ENCODE results near the gene SORBS1. TPM values are rescaled to one million over a fixed set of nuclear protein-coding genes. Genes with fewer than 3 reads are reported as not detected.
A peak's percentile ranks its signal among the peaks of the same experiment; 100 is the strongest.

The SORBS1 gene
- total and polyA plus RNA-seq, 2 of the 13 experiments (the other 11 are each of a cell fraction or from before 2014, with no cell fraction given) = 16.8 to 39.8 TPM

- no peak for TF ChIP-seq E2F1 (CRISPR knock-in tag; IDR thresholded peaks at IDR 0.05)
- TF ChIP-seq, protein P1, sequence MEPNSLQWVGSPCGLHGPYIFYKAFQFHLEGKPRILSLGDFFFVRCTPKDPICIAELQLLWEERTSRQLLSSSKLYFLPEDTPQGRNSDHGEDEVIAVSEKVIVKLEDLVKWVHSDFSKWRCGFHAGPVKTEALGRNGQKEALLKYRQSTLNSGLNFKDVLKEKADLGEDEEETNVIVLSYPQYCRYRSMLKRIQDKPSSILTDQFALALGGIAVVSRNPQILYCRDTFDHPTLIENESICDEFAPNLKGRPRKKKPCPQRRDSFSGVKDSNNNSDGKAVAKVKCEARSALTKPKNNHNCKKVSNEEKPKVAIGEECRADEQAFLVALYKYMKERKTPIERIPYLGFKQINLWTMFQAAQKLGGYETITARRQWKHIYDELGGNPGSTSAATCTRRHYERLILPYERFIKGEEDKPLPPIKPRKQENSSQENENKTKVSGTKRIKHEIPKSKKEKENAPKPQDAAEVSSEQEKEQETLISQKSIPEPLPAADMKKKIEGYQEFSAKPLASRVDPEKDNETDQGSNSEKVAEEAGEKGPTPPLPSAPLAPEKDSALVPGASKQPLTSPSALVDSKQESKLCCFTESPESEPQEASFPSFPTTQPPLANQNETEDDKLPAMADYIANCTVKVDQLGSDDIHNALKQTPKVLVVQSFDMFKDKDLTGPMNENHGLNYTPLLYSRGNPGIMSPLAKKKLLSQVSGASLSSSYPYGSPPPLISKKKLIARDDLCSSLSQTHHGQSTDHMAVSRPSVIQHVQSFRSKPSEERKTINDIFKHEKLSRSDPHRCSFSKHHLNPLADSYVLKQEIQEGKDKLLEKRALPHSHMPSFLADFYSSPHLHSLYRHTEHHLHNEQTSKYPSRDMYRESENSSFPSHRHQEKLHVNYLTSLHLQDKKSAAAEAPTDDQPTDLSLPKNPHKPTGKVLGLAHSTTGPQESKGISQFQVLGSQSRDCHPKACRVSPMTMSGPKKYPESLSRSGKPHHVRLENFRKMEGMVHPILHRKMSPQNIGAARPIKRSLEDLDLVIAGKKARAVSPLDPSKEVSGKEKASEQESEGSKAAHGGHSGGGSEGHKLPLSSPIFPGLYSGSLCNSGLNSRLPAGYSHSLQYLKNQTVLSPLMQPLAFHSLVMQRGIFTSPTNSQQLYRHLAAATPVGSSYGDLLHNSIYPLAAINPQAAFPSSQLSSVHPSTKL (CRISPR knock-in tag; IDR thresholded peaks at IDR 0.05) = peak; percentile 20; the same call in 1 of the 2 replicates
- TF ChIP-seq, protein P2, sequence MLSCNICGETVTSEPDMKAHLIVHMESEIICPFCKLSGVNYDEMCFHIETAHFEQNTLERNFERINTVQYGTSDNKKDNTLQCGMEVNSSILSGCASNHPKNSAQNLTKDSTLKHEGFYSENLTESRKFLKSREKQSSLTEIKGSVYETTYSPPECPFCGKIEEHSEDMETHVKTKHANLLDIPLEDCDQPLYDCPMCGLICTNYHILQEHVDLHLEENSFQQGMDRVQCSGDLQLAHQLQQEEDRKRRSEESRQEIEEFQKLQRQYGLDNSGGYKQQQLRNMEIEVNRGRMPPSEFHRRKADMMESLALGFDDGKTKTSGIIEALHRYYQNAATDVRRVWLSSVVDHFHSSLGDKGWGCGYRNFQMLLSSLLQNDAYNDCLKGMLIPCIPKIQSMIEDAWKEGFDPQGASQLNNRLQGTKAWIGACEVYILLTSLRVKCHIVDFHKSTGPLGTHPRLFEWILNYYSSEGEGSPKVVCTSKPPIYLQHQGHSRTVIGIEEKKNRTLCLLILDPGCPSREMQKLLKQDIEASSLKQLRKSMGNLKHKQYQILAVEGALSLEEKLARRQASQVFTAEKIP (CRISPR knock-in tag; IDR thresholded peaks at IDR 0.05; ENCODE audit: borderline replicate concordance) = no peak
- TF ChIP-seq EEA1 (CRISPR knock-in tag; IDR thresholded peaks at IDR 0.05; ENCODE audit: borderline replicate concordance) = no peak
- TF ChIP-seq MZF1 (CRISPR knock-in tag; IDR thresholded peaks at IDR 0.05; ENCODE audit: borderline replicate concordance) = no peak
- TF ChIP-seq KLF13 (CRISPR knock-in tag; IDR thresholded peaks at IDR 0.05) = no peak
- TF ChIP-seq LCORL (IDR thresholded peaks at IDR 0.05) = no peak
- TF ChIP-seq LCORL (CRISPR knock-in tag; IDR thresholded peaks at IDR 0.05) = peak; percentile 41; the same call in 1 of the 2 replicates
- TF ChIP-seq RARA (CRISPR knock-in tag; IDR thresholded peaks at IDR 0.05) = peak; percentile 58
- peak; percentile 52; the same call in 1 of the 2 replicates for TF ChIP-seq NR2F2 (IDR thresholded peaks at IDR 0.05; ENCODE audit: borderline replicate concordance, low read depth)
- no peak for TF ChIP-seq ZNF496 (CRISPR knock-in tag; IDR thresholded peaks at IDR 0.05; ENCODE audit: insufficient replicate concordance)
- TF ChIP-seq BCL6 (CRISPR knock-in tag; IDR thresholded peaks at IDR 0.05) = peak; percentile 44; the same call in 1 of the 2 replicates
- TF ChIP-seq KIAA2018 (CRISPR knock-in tag; IDR thresholded peaks at IDR 0.05; ENCODE audit: borderline replicate concordance) = no peak
- no peak for TF ChIP-seq ZNF24 (IDR thresholded peaks at IDR 0.05)
- TF ChIP-seq SYNCRIP (IDR thresholded peaks at IDR 0.05; ENCODE audit: insufficient read depth, low read depth, low read length) = no peak
These were observed 61.6 kb downstream of the SORBS1 start (continued) for GRCh38 chr10:95499482-95499989.
